SU-DHL-6 (cell line): ENCODE measurements around the gene DGUOK.

Experiments
- H2AFZ ChIP-seq: fragments of 200-600 bp; sonication (generic); 2 replicates; pipeline ENCODE4 v1.6.1; 2014; ENCODE audit warnings: low read depth, mild to moderate bottlenecking, moderate library complexity, mixed read lengths, antibody characterized with exemption, low read length; ENCODE audit not compliant: severe bottlenecking
- H3F3A ChIP-seq: fragments of 200-600 bp; shearing (Covaris generic); 2 replicates; pipeline ENCODE4 v1.6.0; 2016; ENCODE audit warnings: antibody characterized with exemption, mild to moderate bottlenecking; ENCODE audit not compliant: insufficient read depth
- H3K27ac ChIP-seq: fragments of 200-600 bp; sonication (generic); 2 replicates; pipeline ENCODE4 v1.5.1; 2016; ENCODE audit warnings: low read depth, mild to moderate bottlenecking, low read length, moderate library complexity, mixed read lengths
- H3K27me3 ChIP-seq: fragments of 200-600 bp; sonication (generic), shearing (Covaris generic); 2 replicates; pipeline ENCODE4 v1.6.0; 2014; ENCODE audit warnings: mild to moderate bottlenecking, low read length
- H3K36me3 ChIP-seq: fragments of 200-600 bp; sonication (generic); 2 replicates; pipeline ENCODE4 v1.6.1; 2014; ENCODE audit warnings: mild to moderate bottlenecking, low read length, mixed read lengths
- H3K4me2 ChIP-seq: fragments of 300-600, 200-600 bp; shearing (Covaris generic), sonication (generic); 2 replicates; pipeline ENCODE4 v1.6.0; 2014; ENCODE audit warnings: low read length, low read depth, mild to moderate bottlenecking; ENCODE audit not compliant: poor library complexity, severe bottlenecking
- H3K4me3 ChIP-seq: fragments of 200-600 bp; sonication (generic); 2 replicates; pipeline ENCODE4 v1.5.1; 2014; ENCODE audit warnings: antibody characterized with exemption, low read length, mild to moderate bottlenecking, mixed read lengths; ENCODE audit not compliant: insufficient read depth, poor library complexity, severe bottlenecking
- H3K79me2 ChIP-seq: fragments of 200-600 bp; sonication (generic); 2 replicates; pipeline ENCODE4 v1.6.1; 2014; ENCODE audit warnings: mild to moderate bottlenecking, low read length, moderate library complexity; ENCODE audit not compliant: insufficient read depth
- H3K9ac ChIP-seq: fragments of 200-600 bp; sonication (generic); 2 replicates; pipeline ENCODE4 v1.7.0; 2014; ENCODE audit warnings: mild to moderate bottlenecking, low read length
- H3K9me2 ChIP-seq: fragments of 200-600 bp; sonication (generic); replicated peaks from 2 replicates; pipeline ENCODE4 v1.6.1; 2014; ENCODE audit warnings: low read length; ENCODE audit not compliant: insufficient read depth
- H3K9me3 ChIP-seq: fragments of 200-600 bp; sonication (generic); 2 replicates; pipeline ENCODE4 v1.6.1; 2014; ENCODE audit warnings: low read length, mixed read lengths; ENCODE audit not compliant: insufficient read depth
- H4K20me1 ChIP-seq: fragments of 200-600 bp; sonication (generic); 2 replicates; pipeline ENCODE4 v1.6.1; 2014; ENCODE audit warnings: low read depth, mild to moderate bottlenecking, antibody characterized with exemption, low read length, moderate library complexity, mixed read lengths
- CTCF ChIP-seq: fragments of 200-600 bp; sonication (generic); IDR thresholded peaks from one replicate; pipeline ENCODE4 v1.5.1; 2017; ENCODE audit warnings: antibody characterized with exemption, mild to moderate bottlenecking, low read length, moderate library complexity; ENCODE audit not compliant: insufficient read depth, poor library complexity, severe bottlenecking
- EZH2phosphoT487 ChIP-seq: fragments of 200-600 bp; sonication (generic), shearing (Covaris generic); conservative IDR thresholded peaks from 2 replicates; pipeline ENCODE4 v1.6.1; 2018; ENCODE audit warnings: mild to moderate bottlenecking, antibody characterized with exemption, low read length, moderate library complexity, mixed read lengths

DGUOK gene

GRCh38 chr2:73992036-73992435, 65.4 kb downstream of the DGUOK start:
- Histone ChIP-seq H3F3A (no peaks in the 10 kb centered on the region), H3K4me3 (no peak overlapping the region), H4K20me1 (peaks cover 10% of the 10 kb centered on the region; the same call in 1 of the 2 replicates), H3K27ac (no peak overlapping the region), H2AFZ (no peak overlapping the region), H3K4me2 (no peak overlapping the region), H3K36me3 (no peaks in the 10 kb centered on the region), H3K9me2 (no peaks in the 10 kb centered on the region), H3K9me3 (no peaks in the 10 kb centered on the region), H3K79me2 (peaks cover 99% of the 10 kb centered on the region), H3K27me3 (no peaks in the 10 kb centered on the region), H3K9ac (no peak overlapping the region)
- no peak for TF ChIP-seq EZH2phosphoT487
- no peak for TF ChIP-seq CTCF

GRCh38 chr2:73993376-73993775, 66.7 kb downstream of the DGUOK start:
- no peak for TF ChIP-seq EZH2phosphoT487
- Histone ChIP-seq H3K27ac (no peak overlapping the region), H3K27me3 (no peaks in the 10 kb centered on the region), H3F3A (no peaks in the 10 kb centered on the region), H3K4me2 (no peak overlapping the region), H3K79me2 (peaks cover 99% of the 10 kb centered on the region), H3K36me3 (no peaks in the 10 kb centered on the region), H3K9ac (no peak overlapping the region), H3K4me3 (no peak overlapping the region), H3K9me2 (no peaks in the 10 kb centered on the region), H3K9me3 (no peaks in the 10 kb centered on the region), H4K20me1 (peaks cover 10% of the 10 kb centered on the region; the same call in 1 of the 2 replicates), H2AFZ (no peak overlapping the region)

GRCh38 chr2:73993778-73994177, 67.1 kb downstream of the DGUOK start:
- Histone ChIP-seq H3K27ac (no peak overlapping the region), H3K79me2 (peaks cover 99% of the 10 kb centered on the region), H3K36me3 (no peaks in the 10 kb centered on the region), H3K9ac (no peak overlapping the region), H3K4me2 (no peak overlapping the region), H3K9me3 (no peaks in the 10 kb centered on the region), H3K9me2 (no peaks in the 10 kb centered on the region), H3K27me3 (no peaks in the 10 kb centered on the region), H4K20me1 (peaks cover 10% of the 10 kb centered on the region; the same call in 1 of the 2 replicates), H3K4me3 (no peak overlapping the region), H2AFZ (no peak overlapping the region), H3F3A (no peaks in the 10 kb centered on the region)
- TF ChIP-seq CTCF (no peak), EZH2phosphoT487 (no peak)

- TF ChIP-seq CTCF (no peak), EZH2phosphoT487 (no peak)
- Histone ChIP-seq H3K9me3 (no peaks in the 10 kb centered on the region), H3K9me2 (no peaks in the 10 kb centered on the region), H3K4me2 (no peak overlapping the region), H3K79me2 (peaks cover 99% of the 10 kb centered on the region), H3K4me3 (no peak overlapping the region), H3F3A (no peaks in the 10 kb centered on the region), H4K20me1 (peaks cover 13% of the 10 kb centered on the region; the same call in 1 of the 2 replicates), H2AFZ (no peak overlapping the region), H3K27me3 (no peaks in the 10 kb centered on the region), H3K9ac (no peak overlapping the region), H3K27ac (no peak overlapping the region), H3K36me3 (no peaks in the 10 kb centered on the region)
Observed at GRCh38 chr2:73994178-73994831, 67.6 kb downstream of the DGUOK start.
